SK-N-SH treated with all-trans-retinoic acid at 6 μM for 48 hours (cell line): ENCODE data around the gene HS1BP3.

ENCODE experiments used
- ATAC-seq: fragments of 200-7000 bp; cut with Tn5 transposase; 3 replicates; pipeline ENCODE4 v1.9.1; 2020; ENCODE audit warnings: mild to moderate bottlenecking, moderate library complexity
- ARNTL ChIP-seq: fragments of 450-650 bp; formaldehyde crosslinking; IDR thresholded peaks from 2 replicates; pipeline ENCODE4 v1.5.0; 2020; ENCODE audit warnings: low read depth, mild to moderate bottlenecking, moderate library complexity, borderline replicate concordance
- BACH2 ChIP-seq: fragments of 250-450 bp; sonication (Bioruptor Pico); IDR thresholded peaks from 2 replicates; pipeline ENCODE4 v1.9.0; 2021; ENCODE audit warnings: mild to moderate bottlenecking, borderline replicate concordance
- CREB5 ChIP-seq: fragments of 250-450 bp; sonication (Bioruptor Pico); IDR thresholded peaks from 2 replicates; pipeline ENCODE4 v1.5.1; 2020; ENCODE audit warnings: low read depth, mild to moderate bottlenecking, moderate library complexity
- CSDC2 ChIP-seq: fragments of 250-450 bp; sonication (Bioruptor Pico); IDR thresholded peaks from 2 replicates; pipeline ENCODE4 v1.5.0; 2020; ENCODE audit warnings: mild to moderate bottlenecking, moderate library complexity
- CSRNP3 ChIP-seq: fragments of 250-450 bp; sonication (Bioruptor Pico); IDR thresholded peaks from 2 replicates; pipeline ENCODE4 v1.5.1; 2021; ENCODE audit warnings: mild to moderate bottlenecking, moderate library complexity
- ESRRG ChIP-seq: fragments of 250-450 bp; sonication (Bioruptor Pico); IDR thresholded peaks from 2 replicates; pipeline ENCODE4 v1.6.1; 2021; ENCODE audit warnings: mild to moderate bottlenecking
- GLIS3 ChIP-seq: fragments of 250-450 bp; sonication (Bioruptor Pico); IDR thresholded peaks from 2 replicates; pipeline ENCODE4 v1.5.0; 2020; ENCODE audit warnings: mild to moderate bottlenecking, moderate library complexity
- ISL1 ChIP-seq: fragments of 250-450 bp; sonication (Bioruptor Pico); IDR thresholded peaks from 2 replicates; pipeline ENCODE4 v2.1.2; 2022; ENCODE audit warnings: mild to moderate bottlenecking, moderate library complexity
- OSR1 ChIP-seq: fragments of 250-450 bp; sonication (Bioruptor Pico); IDR thresholded peaks from 2 replicates; pipeline ENCODE4 v1.8.0; 2022; ENCODE audit warnings: moderate library complexity, mild to moderate bottlenecking, inconsistent platforms
- PATZ1 ChIP-seq: fragments of 250-450 bp; sonication (Bioruptor Pico); IDR thresholded peaks from 2 replicates; pipeline ENCODE4 v1.8.0; 2020; ENCODE audit warnings: mild to moderate bottlenecking, moderate library complexity, borderline replicate concordance
- POU6F1 ChIP-seq: fragments of 250-450 bp; sonication (Bioruptor Pico); IDR thresholded peaks from 2 replicates; pipeline ENCODE4 v1.8.0; 2021; ENCODE audit warnings: low read depth, mild to moderate bottlenecking, moderate library complexity, borderline replicate concordance
- PPARA ChIP-seq: fragments of 250-450 bp; sonication (Bioruptor Pico); IDR thresholded peaks from 2 replicates; pipeline ENCODE4 v1.5.0; 2020; ENCODE audit warnings: mild to moderate bottlenecking, borderline replicate concordance
- RARB ChIP-seq: fragments of 250-450 bp; sonication (Bioruptor Pico); IDR thresholded peaks from 2 replicates; pipeline ENCODE4 v1.8.0; 2021; ENCODE audit warnings: mild to moderate bottlenecking, moderate library complexity
- SNAI2 ChIP-seq: fragments of 250-450 bp; sonication (Bioruptor Pico); IDR thresholded peaks from 2 replicates; pipeline ENCODE4 v1.5.0; 2020; ENCODE audit warnings: mild to moderate bottlenecking, moderate library complexity
- TCF4 ChIP-seq: fragments of 250-450 bp; sonication (Bioruptor Pico); IDR thresholded peaks from 2 replicates; pipeline ENCODE4 v1.8.0; 2021; ENCODE audit warnings: mild to moderate bottlenecking, moderate library complexity, borderline replicate concordance
- TOX ChIP-seq: fragments of 250-450 bp; sonication (Bioruptor Pico); IDR thresholded peaks from 2 replicates; pipeline ENCODE4 v1.8.0; 2021; ENCODE audit warnings: mild to moderate bottlenecking, moderate library complexity, borderline replicate concordance
- TSHZ2 ChIP-seq: fragments of 250-450 bp; sonication (Bioruptor Pico); IDR thresholded peaks from 2 replicates; pipeline ENCODE4 v1.5.0; 2020; ENCODE audit warnings: mild to moderate bottlenecking, moderate library complexity
- ZC3H10 ChIP-seq: fragments of 250-450 bp; sonication (Bioruptor Pico); IDR thresholded peaks from 2 replicates; pipeline ENCODE4 v1.5.1; 2021; ENCODE audit warnings: mild to moderate bottlenecking, moderate library complexity
- ZFP3 ChIP-seq: fragments of 250-450 bp; sonication (Bioruptor Pico); IDR thresholded peaks from 2 replicates; pipeline ENCODE4 v1.5.0; 2020; ENCODE audit warnings: mild to moderate bottlenecking, moderate library complexity
- ZFP30 ChIP-seq: fragments of 450-650 bp; formaldehyde crosslinking; IDR thresholded peaks from 2 replicates; pipeline ENCODE4 v1.5.0; 2022; ENCODE audit warnings: mild to moderate bottlenecking, moderate library complexity
- ZNF565 ChIP-seq: fragments of 450-650 bp; formaldehyde crosslinking; conservative IDR thresholded peaks from 2 replicates; pipeline ENCODE4 v1.5.0; 2020; ENCODE audit warnings: low read depth, mild to moderate bottlenecking, moderate library complexity
- ZNF70 ChIP-seq: fragments of 450-650 bp; formaldehyde crosslinking; IDR thresholded peaks from 2 replicates; pipeline ENCODE4 v1.5.0; 2020; ENCODE audit warnings: mild to moderate bottlenecking, moderate library complexity
- ZNF8 ChIP-seq: fragments of 450-650 bp; formaldehyde crosslinking; IDR thresholded peaks from 2 replicates; pipeline ENCODE4 v1.5.0; 2020; ENCODE audit warnings: mild to moderate bottlenecking, moderate library complexity

The HS1BP3 gene

GRCh38 chr2:20637147-20637546 lies 13.8 kb downstream of the HS1BP3 start:
- ATAC-seq = no peak
- TF ChIP-seq TSHZ2 (CRISPR knock-in tag) (no peak), GLIS3 (CRISPR knock-in tag) (no peak), RARB (no peak), ZFP3 (CRISPR knock-in tag) (no peak), TCF4 (CRISPR knock-in tag) (no peak), TOX (CRISPR knock-in tag) (no peak), ESRRG (no peak), POU6F1 (CRISPR knock-in tag) (no peak), SNAI2 (CRISPR knock-in tag) (no peak), BACH2 (CRISPR knock-in tag) (no peak), ZNF565 (CRISPR knock-in tag) (no peak), ARNTL (CRISPR knock-in tag) (no peak), ZNF70 (no peak), CSDC2 (CRISPR knock-in tag) (no peak), PATZ1 (CRISPR knock-in tag) (no peak)

- peak; percentile 97 for ATAC-seq
- TF ChIP-seq PATZ1 (CRISPR knock-in tag) (no peak), ZFP30 (CRISPR knock-in tag) (no peak), PPARA (no peak), CSRNP3 (CRISPR knock-in tag) (no peak), GLIS3 (CRISPR knock-in tag) (no peak), CSDC2 (CRISPR knock-in tag) (peak; percentile 36; the same call in 1 of the 2 replicates), ZNF8 (CRISPR knock-in tag) (peak; percentile 53; the same call in 1 of the 2 replicates), TOX (CRISPR knock-in tag) (no peak), ISL1 (CRISPR knock-in tag) (no peak), ARNTL (CRISPR knock-in tag) (no peak), ESRRG (no peak), TSHZ2 (CRISPR knock-in tag) (peak; percentile 85), RARB (no peak), ZNF565 (CRISPR knock-in tag) (no peak), TCF4 (CRISPR knock-in tag) (peak; percentile 86), ZNF70 (peak; percentile 4; the same call in 1 of the 2 replicates), BACH2 (CRISPR knock-in tag) (no peak), ZC3H10 (CRISPR knock-in tag) (no peak), OSR1 (no peak), SNAI2 (CRISPR knock-in tag) (peak; percentile 24; the same call in 1 of the 2 replicates), ZFP3 (CRISPR knock-in tag) (0 out of 2 replicates have a peak, but pooled peaks have one; percentile 37), CREB5 (no peak)
These were observed 15.0 kb downstream of the HS1BP3 start for GRCh38 chr2:20635675-20636584.
